Naive thymus-derived CD4-positive, alpha-beta T cell (primary cell): ENCODE measurements around the gene WIPI1. TPM values are rescaled to one million over a fixed set of nuclear protein-coding genes. Genes with fewer than 3 reads are reported as not detected.

Experiments
- ATAC-seq: fragments of 150-1000 bp; cut with Tn5 transposase; 2 replicates; pipeline ENCODE4 v1.10.0; 2021; ENCODE audit warnings: mild to moderate bottlenecking, moderate library complexity
- CTCF ChIA-PET: fragments of 350-600 bp; sonication (Branson Sonifier 250); formaldehyde crosslinking; loops from one replicate; lab custom pipeline; 2021; ENCODE audit warnings: antibody characterized with exemption; lab: Charles Lee
- POLR2A ChIA-PET: fragments of 350-600 bp; sonication (Branson Sonifier 250); formaldehyde crosslinking; loops from one replicate; lab custom pipeline; 2021; ENCODE audit warnings: antibody characterized with exemption, inconsistent platforms; lab: Charles Lee
- DNase-seq, 9 donors: peaks; one replicate each; pipeline versions ENCODE4 v3.0.0 to v3.0.0-alpha.2; 2020 to 2022; ENCODE audit warnings: mixed read lengths in 1 of 9
- H3K27ac ChIP-seq: one replicate; pipeline ENCODE4 v1.7.0; 2013; ENCODE audit warnings: mild to moderate bottlenecking, low read depth, low read length, moderate library complexity
- H3K27me3 ChIP-seq, 2 donors: one replicate each; pipeline ENCODE4 v1.7.0; 2013; ENCODE audit warnings: low read length in 2 of 2, mild to moderate bottlenecking in 2 of 2, moderate library complexity in 2 of 2; ENCODE audit not compliant: control insufficient read depth in 2 of 2, insufficient read depth in 2 of 2
- H3K36me3 ChIP-seq, 3 experiments: 1 replicate in 2 of 3; 2 replicates in 1 of 3; pipeline ENCODE4 v1.7.0; 2013; ENCODE audit warnings: low read length in 3 of 3, mild to moderate bottlenecking in 3 of 3, moderate library complexity in 1 of 3; ENCODE audit not compliant: insufficient read depth in 3 of 3, control insufficient read depth in 2 of 3
- H3K4me1 ChIP-seq, 2 donors: one replicate each; pipeline ENCODE4 v1.7.0; 2013; ENCODE audit warnings: low read length in 2 of 2, mild to moderate bottlenecking in 2 of 2, moderate library complexity in 1 of 2; ENCODE audit not compliant: control insufficient read depth in 2 of 2, insufficient read depth in 2 of 2
- H3K4me3 ChIP-seq: 2 replicates; pipeline ENCODE4 v1.7.0; 2013; ENCODE audit warnings: mild to moderate bottlenecking, low read length
- H3K9me3 ChIP-seq, 3 experiments: 1 replicate in 2 of 3; 2 replicates in 1 of 3; pipeline ENCODE4 v1.7.0; 2013; ENCODE audit warnings: low read length in 3 of 3; ENCODE audit not compliant: control insufficient read depth in 2 of 3
- H3K27ac Mint-ChIP-seq, 9 donors: one replicate each; pipeline ENCODE4 v1.8.0; 2020 to 2022; ENCODE audit warnings: mixed read lengths in 9 of 9, mild to moderate bottlenecking in 8 of 9, moderate library complexity in 5 of 9, inconsistent platforms in 2 of 9
- H3K27me3 Mint-ChIP-seq, 5 donors: one replicate each; pipeline ENCODE4 v1.8.0; 2021 to 2022; ENCODE audit warnings: mixed read lengths in 5 of 5, mild to moderate bottlenecking in 1 of 5
- H3K36me3 Mint-ChIP-seq, 5 donors: one replicate each; pipeline ENCODE4 v1.8.0; 2020 to 2022; ENCODE audit warnings: mixed read lengths in 5 of 5, mild to moderate bottlenecking in 3 of 5, inconsistent platforms in 1 of 5
- H3K4me1 Mint-ChIP-seq, 7 donors: one replicate each; pipeline ENCODE4 v1.8.0; 2020 to 2022; ENCODE audit warnings: mixed read lengths in 7 of 7, mild to moderate bottlenecking in 3 of 7, inconsistent platforms in 1 of 7
- H3K4me3 Mint-ChIP-seq, 10 donors: one replicate each; pipeline ENCODE4 v1.8.0; 2020 to 2022; ENCODE audit warnings: mild to moderate bottlenecking in 10 of 10, mixed read lengths in 10 of 10, moderate library complexity in 6 of 10, inconsistent platforms in 2 of 10
- H3K9me3 Mint-ChIP-seq, 11 donors: one replicate each; pipeline ENCODE4 v1.8.0; 2020 to 2022; ENCODE audit warnings: mixed read lengths in 11 of 11, mild to moderate bottlenecking in 4 of 11, inconsistent platforms in 1 of 11, moderate library complexity in 1 of 11
- intact Hi-C, 2 donors: fragments of 100-400 bp; cut with micrococcal nuclease; formaldehyde crosslinking; loops; one replicate each; pipeline ENCODE4 v1.15.1; 2023
- polyA plus RNA-seq, 2 donors: library from polyadenylated mRNA; unstranded; fragments of 300-500 nt; fragmentation: Illumina TruSeq; gene quantifications; one replicate each; pipeline ENCODE4 v1.2.3, GENCODE V29; 2021
- total RNA-seq, 6 experiments: library from RNA in 5 of 6; stranded (reverse) in 5 of 6; gene quantifications; 1 replicate in 5 of 6; 2 replicates in 1 of 6; pipeline ENCODE4 v1.2.3 and lab custom pipeline; 2021 to 2026

The WIPI1 gene
- total and polyA plus RNA-seq, 7 experiments from 2014 or later = 1.7 to 16.5 (median 4.8) TPM

DNA sequence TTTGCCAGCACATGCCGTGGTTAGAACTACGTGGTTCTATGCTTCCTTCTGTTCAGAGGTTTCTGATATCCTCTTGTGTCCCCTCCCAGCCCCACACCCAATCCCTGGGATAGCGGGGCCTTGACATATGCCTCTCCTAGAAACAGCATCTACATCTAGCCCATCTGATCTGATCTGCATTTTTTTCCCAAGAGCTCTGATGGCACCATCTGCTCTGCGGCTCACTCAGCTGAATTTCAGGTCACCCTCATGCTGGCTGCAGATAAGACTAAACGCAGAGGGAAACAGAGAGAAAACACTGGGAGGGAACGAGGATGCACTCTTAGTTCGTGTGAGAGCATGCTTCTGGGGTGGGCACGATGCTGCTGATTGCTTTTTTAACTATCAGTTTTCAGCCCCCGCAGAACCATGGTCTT is 10.7 kb downstream of the WIPI1 start:
- Histone ChIP-seq H3K9me3 (no peaks in the 10 kb centered on the region), H3K36me3 (peaks cover 0 to 5% (median 0%) of the 10 kb centered on the region in 3 experiments), H3K4me1 (peaks cover 0 to under 1% of the 10 kb centered on the region in 2 donors), H3K27ac (no peak overlapping the region), H3K4me3 (no peak overlapping the region), H3K27me3 (no peaks in the 10 kb centered on the region)
- POLR2A ChIA-PET = interaction anchor here (1.4 to 14.3 kb wide), 2 partner anchors 11 to 183 kb away, joined by 3 to 133 read pairs; partner anchors contain the start of gene WIPI1
- ATAC-seq (no peak), DNase-seq (no peak)
- no peak overlapping the region for H3K4me3 Mint-ChIP-seq
- no peaks in the 10 kb centered on the region for H3K9me3 Mint-ChIP-seq
- H3K36me3 Mint-ChIP-seq = peaks cover 2 to 25% (median 6%) of the 10 kb centered on the region in 5 donors
- CTCF ChIA-PET = no interaction called here
- intact Hi-C loops = no loop called here
- no peak overlapping the region for H3K27ac Mint-ChIP-seq
- no peaks in the 10 kb centered on the region for H3K27me3 Mint-ChIP-seq
- peaks cover 2 to 18% (median 3%) of the 10 kb centered on the region in 7 donors for H3K4me1 Mint-ChIP-seq

GRCh38 chr17:68445671-68446070 is 11.6 kb downstream of the WIPI1 start:
- ATAC-seq (no peak), DNase-seq (no peak)
- H3K4me3 ChIP-seq = no peak overlapping the region
- no peaks in the 10 kb centered on the region for H3K9me3 Mint-ChIP-seq
- no peaks in the 10 kb centered on the region for H3K27me3 ChIP-seq
- H3K36me3 Mint-ChIP-seq = peaks cover 0 to 23% (median 4%) of the 10 kb centered on the region in 5 donors
- intact Hi-C loops = no loop called here
- peaks cover 0 to 10% of the 10 kb centered on the region in 2 donors for H3K4me1 ChIP-seq
- H3K9me3 ChIP-seq = no peaks in the 10 kb centered on the region
- no peaks in the 10 kb centered on the region for H3K27me3 Mint-ChIP-seq
- H3K27ac Mint-ChIP-seq = no peak overlapping the region
- no peak overlapping the region for H3K27ac ChIP-seq
- ChIA-PET CTCF (no interaction called here), POLR2A (interaction anchor here (14.3 kb wide), 1 partner anchor 12 kb away, joined by 133 read pairs; the partner anchor contains the start of gene WIPI1)
- H3K36me3 ChIP-seq = peaks cover 0 to 5% (median 0%) of the 10 kb centered on the region in 3 experiments
- no peak overlapping the region for H3K4me3 Mint-ChIP-seq
- peaks cover 12 to 27% (median 12%) of the 10 kb centered on the region in 7 donors for H3K4me1 Mint-ChIP-seq

DNA sequence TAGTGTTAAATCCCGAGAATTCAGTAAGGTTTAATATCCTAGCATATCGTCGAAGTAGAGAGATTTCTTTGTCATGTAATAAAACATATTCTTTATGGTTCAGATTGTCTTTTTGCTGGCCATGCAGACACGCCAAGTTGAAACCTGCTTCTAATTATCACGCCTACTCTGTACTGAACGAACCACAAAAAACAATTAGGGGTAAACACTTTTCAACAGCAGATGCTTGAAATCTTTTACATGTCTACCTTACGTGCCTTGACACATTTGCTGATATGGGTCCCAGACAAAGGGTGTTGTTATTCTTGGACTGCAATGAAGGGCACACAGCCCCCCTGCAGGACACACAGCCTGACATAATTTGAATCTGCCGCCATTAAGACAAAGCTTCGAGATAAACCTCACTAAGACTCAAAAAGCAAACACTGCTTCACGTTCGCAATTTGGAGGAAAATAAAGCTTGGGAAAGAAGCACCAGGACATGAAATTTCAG is 13.3 kb downstream of the WIPI1 start:
- ChIA-PET POLR2A (interaction anchor here (14.3 kb wide), 1 partner anchor 14 kb away, joined by 133 read pairs; the partner anchor contains the start of gene WIPI1), CTCF (interaction anchor here (0.6 to 1.0 kb wide), 2 partner anchors 386 to 391 kb away, joined by 4 to 10 read pairs; no protein-coding TSS in a partner anchor)
- no peak overlapping the region for H3K27ac ChIP-seq
- Mint-ChIP-seq H3K36me3 (peaks cover 0 to 14% (median 0%) of the 10 kb centered on the region in 5 donors), H3K4me3 (no peak overlapping the region), H3K27ac (no peak overlapping the region), H3K27me3 (no peaks in the 10 kb centered on the region), H3K9me3 (no peaks in the 10 kb centered on the region), H3K4me1 (peaks cover 13 to 40% (median 16%) of the 10 kb centered on the region in 7 donors)
- peaks cover 0 to 11% of the 10 kb centered on the region in 2 donors for H3K4me1 ChIP-seq
- ATAC-seq = no peak
- H3K4me3 ChIP-seq = no peak overlapping the region
- no peaks in the 10 kb centered on the region for H3K9me3 ChIP-seq
- no peak for DNase-seq
- intact Hi-C loops = no loop called here
- no peaks in the 10 kb centered on the region for H3K27me3 ChIP-seq
- no peaks in the 10 kb centered on the region for H3K36me3 ChIP-seq

DNA sequence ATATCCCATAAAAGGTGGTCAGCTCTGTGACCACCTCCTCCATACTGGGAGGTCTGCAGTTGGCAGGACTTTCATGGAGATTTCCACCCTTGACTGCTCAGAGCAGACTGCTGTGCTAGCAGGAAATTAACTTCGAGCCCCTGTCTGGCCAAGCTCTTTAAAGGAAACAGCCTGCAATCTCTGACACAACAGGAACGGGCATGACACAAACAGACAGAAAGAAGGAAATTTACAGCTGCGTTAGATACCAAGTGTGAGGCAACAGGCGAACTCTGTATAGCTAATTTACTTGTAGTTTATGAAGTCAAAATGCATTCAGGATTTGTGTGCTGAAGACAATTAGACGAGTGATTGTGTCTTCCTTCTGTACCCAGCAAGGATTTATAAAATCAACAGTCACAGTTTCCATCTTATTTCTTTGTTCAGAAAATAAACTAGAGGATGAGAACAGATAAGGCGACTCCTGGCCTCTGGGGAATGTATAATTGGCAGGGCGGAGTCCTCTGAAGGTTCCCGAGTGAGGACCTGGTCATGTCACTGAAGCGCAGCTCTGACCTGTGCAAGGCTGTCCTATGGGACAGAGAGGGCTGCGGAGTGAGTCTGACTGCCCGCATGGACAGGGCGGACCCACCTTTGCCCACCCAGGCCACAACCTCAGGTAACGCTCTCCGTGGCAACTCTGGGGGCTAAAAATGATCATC is 16.1 kb downstream of the WIPI1 start:
- CTCF ChIA-PET = interaction anchor here (1.3 to 6.5 kb wide), 2 partner anchors 42 to 177 kb away, joined by 3 to 45 read pairs; no protein-coding TSS in a partner anchor

DNA sequence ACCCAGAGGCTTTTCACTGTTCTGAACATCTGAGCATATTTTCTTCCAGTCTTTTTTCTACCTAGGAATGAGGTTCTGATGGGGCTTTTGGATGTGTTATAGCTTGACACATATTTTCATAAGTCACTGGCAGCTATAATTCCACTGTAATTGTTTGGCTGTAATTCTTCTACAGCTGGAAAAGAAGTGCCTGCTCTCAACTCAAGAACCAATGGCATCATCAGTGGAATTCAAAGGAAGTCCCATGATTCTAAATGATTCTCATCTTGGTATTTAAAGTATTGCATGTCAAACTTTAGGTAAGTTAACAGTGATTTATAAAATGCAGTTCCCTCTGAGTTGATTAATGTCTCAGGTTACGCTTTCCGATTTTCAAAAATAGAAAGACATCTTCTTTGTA is 16.8 kb downstream of the WIPI1 start:
- no peaks in the 10 kb centered on the region for H3K27me3 Mint-ChIP-seq
- peaks cover 0 to 16% (median 0%) of the 10 kb centered on the region in 5 donors for H3K36me3 Mint-ChIP-seq
- no peak overlapping the region for H3K4me3 Mint-ChIP-seq
- ATAC-seq (no peak), DNase-seq (no peak)
- Histone ChIP-seq H3K36me3 (no peaks in the 10 kb centered on the region), H3K4me3 (no peak overlapping the region), H3K27me3 (no peaks in the 10 kb centered on the region), H3K9me3 (no peaks in the 10 kb centered on the region), H3K4me1 (peaks cover 32 to 37% of the 10 kb centered on the region in 2 donors), H3K27ac (no peak overlapping the region)
- H3K4me1 Mint-ChIP-seq = peaks cover 34 to 60% (median 48%) of the 10 kb centered on the region in 7 donors
- CTCF ChIA-PET = interaction anchor here (0.8 to 6.5 kb wide), 3 partner anchors 18 to 185 kb away, joined by 3 to 45 read pairs (median 23); partner anchors contain the start of gene WIPI1
- H3K9me3 Mint-ChIP-seq = no peaks in the 10 kb centered on the region
- intact Hi-C loops = no loop called here
- peak overlapping the region in 6 of 9 donors; percentile 4 to 89 (median 64) for H3K27ac Mint-ChIP-seq
- POLR2A ChIA-PET = interaction anchor here (1.8 to 14.3 kb wide), 3 partner anchors 17 to 192 kb away, joined by 7 to 133 read pairs (median 58); partner anchors contain the start of genes AMZ2, ARSG, SLC16A6 and WIPI1

More for the DNA sequence above, 16.1 kb downstream of the WIPI1 start:
- peak overlapping the region; percentile 4 to 89 (median 67) for H3K27ac Mint-ChIP-seq
- Histone ChIP-seq H3K36me3 (no peaks in the 10 kb centered on the region), H3K4me3 (no peak overlapping the region), H3K27me3 (no peaks in the 10 kb centered on the region), H3K27ac (no peak overlapping the region), H3K4me1 (peaks cover 27 to 32% of the 10 kb centered on the region in 2 donors), H3K9me3 (no peaks in the 10 kb centered on the region)
- peaks cover 0 to 12% (median 0%) of the 10 kb centered on the region in 5 donors for H3K36me3 Mint-ChIP-seq
- H3K9me3 Mint-ChIP-seq = no peaks in the 10 kb centered on the region
- peak overlapping the region in 3 of 10 donors; percentile 31 to 42 (median 38) for H3K4me3 Mint-ChIP-seq
- DNase-seq (no peak), ATAC-seq (peak; percentile 31)
- H3K27me3 Mint-ChIP-seq = no peaks in the 10 kb centered on the region
- POLR2A ChIA-PET = interaction anchor here (0.6 to 14.3 kb wide), 5 partner anchors 16 to 269 kb away, joined by 3 to 133 read pairs (median 7); partner anchors contain the start of genes AMZ2, ARSG, SLC16A6 and WIPI1
- intact Hi-C loops = no loop called here
- H3K4me1 Mint-ChIP-seq = peaks cover 30 to 54% (median 43%) of the 10 kb centered on the region in 7 donors

GRCh38 chr17:68439656-68440290 is 17.5 kb downstream of the WIPI1 start:
- intact Hi-C loops = loop anchor here in 1 of 2 donors (5.0 kb wide), 2 partner anchors 37 to 92 kb away; no protein-coding TSS in a partner anchor
- Histone ChIP-seq H3K4me1 (peaks cover 32 to 37% of the 10 kb centered on the region in 2 donors), H3K36me3 (no peaks in the 10 kb centered on the region), H3K9me3 (no peaks in the 10 kb centered on the region), H3K27me3 (no peaks in the 10 kb centered on the region), H3K27ac (no peak overlapping the region), H3K4me3 (no peak overlapping the region)
- no peaks in the 10 kb centered on the region for H3K27me3 Mint-ChIP-seq
- H3K9me3 Mint-ChIP-seq = no peaks in the 10 kb centered on the region
- H3K36me3 Mint-ChIP-seq = peaks cover 0 to 15% (median 0%) of the 10 kb centered on the region in 5 donors
- POLR2A ChIA-PET = interaction anchor here (0.6 to 14.3 kb wide), 6 partner anchors 18 to 977 kb away, joined by 4 to 133 read pairs (median 6); partner anchors contain the start of genes AMZ2, ARSG, SLC16A6 and WIPI1
- no peak overlapping the region for H3K4me3 Mint-ChIP-seq
- DNase-seq (no peak), ATAC-seq (no peak)
- H3K4me1 Mint-ChIP-seq = peaks cover 32 to 58% (median 48%) of the 10 kb centered on the region in 7 donors
- CTCF ChIA-PET = interaction anchor here (0.8 to 6.5 kb wide), 3 partner anchors 19 to 184 kb away, joined by 3 to 45 read pairs (median 23); partner anchors contain the start of gene WIPI1
- H3K27ac Mint-ChIP-seq = peak overlapping the region in 8 of 9 donors; percentile 43 to 89 (median 84)
